OCI-M2 (cell line): ENCODE data around the gene EIF5A2.
"Not testable (repeated sequence)": the region's sequence is repeated elsewhere in the genome, so short reads cannot be mapped to it uniquely, and the experiment has no call there.

Experiments used
- DNase-seq: peaks from one replicate; lab custom pipeline; 2025; ENCODE audit not compliant: unreplicated experiment; lab: John Stamatoyannopoulos, UW

The EIF5A2 gene

DNA sequence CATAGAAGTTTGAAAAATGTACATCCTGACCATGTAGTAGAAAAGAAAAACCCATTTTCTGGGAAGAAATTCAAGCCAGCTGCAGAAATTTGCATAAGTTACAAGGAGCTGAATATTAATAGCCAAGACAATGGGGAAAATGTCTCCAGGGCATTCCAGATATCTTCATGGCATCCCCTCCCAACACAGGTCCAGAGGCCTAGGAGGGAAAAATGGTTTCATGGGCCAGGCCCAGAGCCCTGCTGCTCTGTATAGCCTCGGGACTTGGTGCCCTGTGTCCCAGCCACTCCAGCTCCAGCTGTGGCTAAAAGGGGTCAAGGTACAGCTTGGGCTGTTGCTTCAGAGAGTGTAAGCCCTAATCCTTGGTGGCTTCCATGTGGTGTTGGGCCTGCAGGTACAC, 11.2 kb downstream of the EIF5A2 start:
- not testable (repeated sequence) for DNase-seq

DNA sequence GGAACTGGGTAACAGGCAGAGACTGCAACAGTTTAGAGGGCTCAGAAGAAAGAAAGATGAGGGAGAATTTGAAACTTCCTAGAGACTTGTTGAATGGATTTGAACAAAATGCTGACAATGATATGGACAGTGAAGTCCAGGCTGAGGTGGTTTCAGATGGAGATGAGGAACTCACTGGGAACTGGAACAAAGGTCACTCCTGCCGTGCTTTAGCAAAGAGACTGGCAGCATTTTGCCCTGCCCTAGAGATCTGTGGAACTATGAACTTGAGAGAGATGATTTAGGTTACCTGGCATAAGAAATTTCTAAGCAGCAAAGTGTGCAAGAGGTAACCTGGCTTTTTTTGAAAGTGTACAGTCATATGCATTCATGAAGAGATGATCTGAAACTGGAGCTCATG, 11.7 kb downstream of the EIF5A2 start:
- no peak for DNase-seq

DNA sequence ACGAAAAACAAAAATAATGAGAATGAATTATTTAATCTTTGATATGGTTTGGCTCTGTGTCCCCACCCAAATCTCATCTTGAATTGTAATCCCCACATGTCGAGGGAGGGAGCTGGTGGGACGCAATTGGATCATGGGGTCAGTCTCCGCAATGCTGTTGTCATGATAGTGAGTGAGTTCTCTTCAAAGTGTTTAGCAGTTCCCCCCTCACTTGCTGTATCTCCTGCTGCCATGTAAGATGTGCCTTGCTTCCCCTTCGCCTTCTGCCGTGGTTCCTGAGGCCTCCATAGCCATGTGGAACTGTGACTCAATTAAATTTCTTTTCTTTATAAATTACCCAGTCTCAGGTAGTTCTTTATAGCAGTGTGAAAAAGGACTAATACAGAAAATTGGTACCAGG, 12.1 kb downstream of the EIF5A2 start:
- not testable (repeated sequence) for DNase-seq

DNA sequence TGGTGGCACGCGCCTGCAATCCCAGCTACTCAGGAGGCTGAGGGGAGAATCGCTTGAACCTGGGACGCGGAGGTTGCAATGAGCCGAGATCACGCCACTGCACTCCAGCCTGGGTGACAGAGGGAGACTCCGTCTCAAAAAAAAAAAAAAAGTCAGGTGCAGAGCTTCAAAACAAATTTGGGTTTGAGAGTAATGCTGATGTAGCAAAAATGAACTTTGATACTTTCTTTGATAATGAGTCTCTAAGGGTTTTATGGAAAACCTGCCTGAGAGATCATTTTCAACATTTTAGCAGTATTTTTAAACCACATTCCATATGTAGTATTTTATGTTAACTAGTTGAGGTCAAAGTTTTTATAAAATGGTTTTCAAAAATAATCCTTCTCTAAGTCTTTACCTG, 14.5 kb downstream of the EIF5A2 start:
- DNase-seq: no peak

DNA sequence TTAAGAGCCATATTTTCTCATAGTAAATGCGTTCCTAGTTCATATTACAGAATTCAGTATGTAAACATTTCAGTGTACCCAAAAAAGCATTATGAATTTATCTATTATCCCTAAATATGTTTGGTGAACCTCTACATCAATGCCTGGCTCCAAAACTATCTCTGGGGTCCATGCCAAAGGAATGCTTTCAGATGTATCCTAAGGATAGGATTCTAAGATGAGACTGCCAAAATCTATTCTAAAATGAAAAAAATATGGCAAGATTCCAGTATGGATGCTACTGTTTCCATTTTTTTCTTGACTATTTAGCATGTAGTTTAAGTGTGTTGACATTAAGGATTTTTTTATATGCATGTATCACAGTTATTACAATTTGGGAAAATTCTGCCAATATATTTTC, 18.8 kb downstream of the EIF5A2 start:
- no peak for DNase-seq

DNA sequence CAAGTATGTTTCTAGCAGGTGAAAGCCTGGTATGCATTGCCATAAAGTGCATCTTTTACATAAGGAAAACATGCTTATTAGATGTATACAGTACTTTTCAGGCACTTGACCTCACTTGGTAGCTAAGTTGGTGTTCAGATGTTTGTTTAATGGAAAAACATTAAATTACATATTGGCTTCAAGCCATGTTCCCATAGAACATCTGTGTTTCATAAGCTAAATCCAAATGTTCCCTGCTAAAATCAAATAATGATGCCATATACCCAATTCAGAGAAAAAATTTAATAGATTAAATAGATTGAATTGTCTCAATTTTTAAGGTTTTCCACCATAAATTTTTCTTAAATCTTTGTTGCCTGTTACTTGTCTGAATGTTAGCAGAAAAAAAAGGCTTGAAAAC, 19.3 kb downstream of the EIF5A2 start:
- DNase-seq: no peak

DNA sequence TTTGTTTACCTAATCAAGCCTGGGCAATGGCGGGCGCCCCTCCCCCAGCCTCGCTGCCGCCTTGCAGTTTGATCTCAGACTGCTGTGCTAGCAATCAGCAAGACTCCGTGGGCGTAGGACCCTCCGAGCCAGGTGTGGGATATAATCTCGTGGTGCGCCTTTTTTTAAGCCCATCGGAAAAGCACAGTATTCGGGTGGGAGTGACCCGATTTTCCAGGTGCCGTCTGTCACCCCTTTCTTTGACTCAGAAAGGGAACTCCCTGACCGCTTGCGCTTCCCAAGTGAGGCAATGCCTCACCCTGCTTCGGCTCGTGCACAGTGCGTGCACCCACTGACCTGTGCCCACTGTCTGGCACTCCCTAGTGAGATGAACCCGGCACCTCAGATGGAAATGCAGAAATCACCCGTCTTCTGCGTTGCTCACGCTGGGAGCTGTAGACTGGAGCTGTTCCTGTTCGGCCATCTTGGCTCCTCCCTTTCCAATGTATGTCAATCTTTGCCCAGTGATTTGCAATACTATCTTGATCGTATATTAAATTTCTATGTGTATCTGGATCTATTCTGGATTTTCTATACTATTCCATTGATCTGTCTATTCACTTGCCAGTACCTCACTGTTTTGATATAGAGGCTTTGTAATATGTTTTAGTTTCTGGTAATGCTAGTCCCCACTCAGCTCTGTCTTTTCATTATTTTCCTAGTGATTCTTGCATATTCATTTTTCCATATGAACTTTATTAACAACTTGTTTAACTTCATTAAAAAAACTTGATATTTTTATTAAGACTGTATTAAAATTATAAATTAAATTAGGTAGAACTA, 24.1 kb downstream of the EIF5A2 start:
- not testable (repeated sequence) for DNase-seq

DNA sequence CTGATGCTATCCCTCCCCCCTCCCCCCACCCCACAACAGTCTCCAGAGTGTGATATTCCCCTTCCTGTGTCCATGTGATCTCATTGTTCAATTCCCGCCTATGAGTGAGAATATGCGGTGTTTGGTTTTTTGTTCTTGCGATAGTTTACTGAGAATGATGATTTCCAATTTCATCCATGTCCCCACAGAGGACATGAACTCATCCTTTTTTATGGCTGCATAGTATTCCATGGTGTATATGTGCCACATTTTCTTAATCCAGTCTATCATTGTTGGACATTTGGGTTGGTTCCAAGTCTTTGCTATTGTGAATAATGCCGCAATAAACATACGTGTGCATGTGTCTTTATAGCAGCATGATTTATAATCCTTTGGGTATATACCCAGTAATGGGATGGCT, 29.7 kb downstream of the EIF5A2 start:
- DNase-seq: not testable (repeated sequence)

DNA sequence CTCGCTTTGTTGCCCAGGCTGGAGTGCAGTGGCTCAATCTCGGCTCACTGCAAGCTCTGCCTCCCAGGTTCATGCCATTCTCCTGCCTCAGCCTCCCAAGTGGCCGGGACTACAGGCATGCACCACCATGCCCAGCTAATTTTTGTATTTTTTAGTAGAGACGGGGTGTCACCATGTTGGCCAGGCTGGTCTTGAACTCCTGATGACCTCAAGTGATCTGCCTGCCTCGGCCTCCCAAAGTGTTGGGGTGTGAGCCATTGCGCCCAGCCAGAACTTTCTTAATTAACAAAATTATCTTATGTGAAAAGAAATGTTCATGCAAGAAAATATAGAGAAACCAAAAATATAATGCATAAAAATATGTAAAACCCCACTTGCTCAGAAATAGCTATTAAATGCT, 31.1 kb downstream of the EIF5A2 start:
- DNase-seq: not testable (repeated sequence)

DNA sequence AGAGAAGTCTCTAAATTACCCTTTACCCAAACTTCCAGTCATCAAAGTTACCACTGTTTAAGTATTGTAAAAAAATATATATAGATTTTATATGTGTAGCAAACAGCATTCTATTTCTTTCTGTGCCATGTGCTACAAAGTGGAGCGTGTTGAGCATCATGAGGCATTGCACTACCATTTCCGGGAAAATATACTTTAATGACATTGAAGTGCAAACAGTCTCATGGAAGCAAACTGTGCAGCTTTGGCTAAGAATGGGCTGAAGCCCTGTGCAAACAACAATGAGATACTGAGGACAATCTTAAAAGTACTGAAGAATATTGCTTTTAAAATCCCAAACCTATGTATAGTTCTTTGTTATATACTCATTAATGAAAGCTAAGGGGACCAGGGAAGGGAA, 31.9 kb downstream of the EIF5A2 start:
- no peak for DNase-seq

DNA sequence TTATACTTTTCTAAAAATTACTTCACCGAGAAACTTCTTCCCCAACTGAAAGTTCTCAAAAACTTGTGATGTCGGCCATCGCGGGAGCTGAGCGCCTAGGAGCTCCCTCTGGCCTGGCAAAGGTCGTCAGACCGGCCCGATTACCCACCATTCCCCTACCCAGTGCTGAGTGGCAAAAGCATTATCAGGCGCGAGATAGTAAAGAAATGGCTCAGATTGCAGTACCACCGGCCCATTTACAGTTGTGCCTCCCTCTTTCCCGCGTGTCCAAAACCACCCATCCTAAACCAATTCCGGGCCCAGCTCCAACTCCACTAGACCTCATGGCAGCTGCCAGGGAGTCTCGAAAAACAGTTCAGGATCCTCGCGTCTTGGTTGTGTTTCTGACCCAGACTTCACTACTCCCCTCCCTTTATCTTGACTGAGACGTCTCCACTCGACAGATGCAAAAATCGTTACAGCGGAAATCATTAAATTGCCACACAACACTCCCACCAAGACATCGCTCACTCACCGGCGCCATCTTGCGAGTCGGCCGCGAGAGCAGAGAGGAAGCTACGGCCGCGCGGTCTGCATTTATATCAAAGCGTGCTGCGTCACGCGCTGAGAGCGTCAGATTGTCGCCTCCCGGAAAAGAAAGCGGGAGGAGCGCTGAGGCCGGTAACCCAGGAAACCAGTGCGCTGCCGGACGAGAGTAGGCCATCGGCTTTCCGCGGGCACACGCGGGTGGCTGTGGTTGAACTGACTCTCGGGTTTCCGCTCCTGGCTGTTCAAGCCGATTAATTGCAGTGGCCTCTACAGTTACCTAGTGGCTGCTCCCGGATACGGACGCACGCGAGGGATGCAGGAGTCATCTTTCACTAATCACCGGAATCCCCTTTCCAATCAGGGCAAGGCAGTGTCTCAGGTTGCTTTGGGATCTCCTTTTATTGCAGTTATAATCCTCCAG, 38.5 kb downstream of the EIF5A2 start, which contains the start of gene RPL22L1:
TSS of gene RPL22L1 (minus strand) at position 551 of the 949 bp plus-strand sequence. CDS start at position 523, 28 bp downstream.
- no peak for DNase-seq

DNA sequence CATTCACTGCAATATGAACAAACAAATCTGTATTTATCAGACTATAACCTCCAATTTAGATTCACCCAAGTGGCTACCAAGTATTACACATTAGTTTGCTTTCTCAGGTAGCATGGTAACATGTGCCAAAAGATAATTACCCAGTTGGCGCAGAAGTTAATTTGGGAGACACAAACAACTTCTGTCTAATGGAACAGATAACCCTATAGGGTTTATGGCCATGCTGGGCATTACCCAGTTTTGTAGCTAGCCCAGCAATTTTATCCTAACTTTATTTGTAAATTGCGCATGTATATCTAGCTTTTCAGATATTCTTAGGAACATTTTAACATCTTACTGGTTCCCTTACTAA, 39.2 kb downstream of the EIF5A2 start:
- DNase-seq: no peak

DNA sequence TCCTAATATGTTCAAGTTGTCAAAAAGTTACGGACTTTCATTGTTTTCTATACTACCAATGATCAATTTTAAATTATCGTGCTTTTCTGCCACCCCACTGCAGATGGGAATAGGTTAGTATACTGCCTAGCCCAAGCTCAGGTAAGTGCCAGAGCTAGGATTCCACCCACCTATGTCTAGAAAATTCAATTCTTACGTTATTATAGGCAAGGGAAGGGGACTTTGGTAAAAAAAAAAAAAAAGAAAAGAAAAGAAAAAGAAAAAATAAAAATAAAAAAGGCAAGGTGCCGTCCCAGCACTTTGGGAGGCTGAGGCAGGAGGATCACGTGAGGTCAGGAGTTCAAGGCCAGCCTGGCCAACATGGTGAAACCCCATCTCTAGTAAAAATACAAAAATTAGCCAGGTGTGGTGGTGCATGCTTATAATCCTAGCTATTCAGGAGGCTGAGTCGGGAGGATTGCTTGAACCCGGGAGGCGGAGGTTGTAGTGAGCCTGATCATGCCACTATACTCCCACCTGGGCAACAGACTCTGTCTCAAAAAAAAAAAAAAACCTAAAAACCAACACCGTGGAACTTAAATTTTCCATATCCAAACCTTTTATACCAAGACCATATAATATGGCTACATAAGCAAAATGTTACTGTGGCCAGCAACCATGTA, 39.7 kb downstream of the EIF5A2 start:
- no peak for DNase-seq

DNA sequence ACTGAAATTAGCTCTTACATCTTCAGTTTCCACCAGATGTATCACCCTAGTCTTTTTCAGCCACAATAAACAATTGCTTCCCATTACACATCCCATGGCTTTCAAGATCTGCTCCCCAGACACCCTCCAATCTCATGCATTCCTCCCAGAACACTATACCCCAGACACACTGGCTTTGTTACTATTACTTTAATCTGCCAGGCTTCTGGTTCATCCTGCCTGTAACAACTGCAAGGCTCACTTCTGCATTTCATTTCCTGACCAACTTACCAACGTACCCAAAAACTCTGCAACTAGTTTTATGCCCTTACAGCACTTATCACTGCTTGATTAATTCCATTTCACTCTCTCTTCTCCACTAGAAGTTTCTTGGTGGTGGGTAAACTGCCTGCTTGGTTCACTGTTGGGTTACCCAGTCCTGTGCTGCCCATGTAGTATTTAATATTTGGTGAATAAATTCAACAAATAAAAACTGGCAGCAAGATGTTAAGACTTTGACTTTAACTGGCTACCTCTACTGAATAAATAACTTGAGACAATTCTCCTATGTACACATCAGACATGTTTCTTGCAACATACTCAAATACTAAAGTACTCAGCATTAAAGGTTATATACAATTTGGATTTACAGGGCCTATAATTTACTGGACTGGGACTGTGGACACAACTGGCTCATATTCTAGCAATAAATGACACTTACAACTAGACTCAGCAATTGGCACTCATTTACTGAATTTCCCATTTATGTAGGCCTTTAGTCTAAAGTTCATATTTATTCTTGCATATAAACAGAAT, 41.1 kb downstream of the EIF5A2 start:
- no peak for DNase-seq

DNA sequence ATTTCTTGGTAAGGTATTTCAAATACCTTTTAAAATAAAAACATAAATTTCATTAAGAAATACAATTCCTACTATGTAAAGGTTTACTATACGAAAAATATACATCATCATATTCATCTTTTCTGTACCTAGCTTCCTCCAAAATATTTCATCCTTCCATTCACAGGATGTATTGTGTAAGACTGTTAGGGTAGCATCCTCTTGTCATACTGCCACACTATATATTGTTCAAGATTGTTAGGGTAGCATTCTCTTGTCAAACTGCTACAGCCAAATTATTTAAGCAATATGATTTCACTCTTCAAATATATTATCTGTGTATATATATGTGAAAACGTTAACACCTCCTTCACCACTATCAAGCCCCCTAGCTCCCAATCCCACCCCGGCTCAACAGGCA, 41.9 kb downstream of the EIF5A2 start:
- no peak for DNase-seq

DNA sequence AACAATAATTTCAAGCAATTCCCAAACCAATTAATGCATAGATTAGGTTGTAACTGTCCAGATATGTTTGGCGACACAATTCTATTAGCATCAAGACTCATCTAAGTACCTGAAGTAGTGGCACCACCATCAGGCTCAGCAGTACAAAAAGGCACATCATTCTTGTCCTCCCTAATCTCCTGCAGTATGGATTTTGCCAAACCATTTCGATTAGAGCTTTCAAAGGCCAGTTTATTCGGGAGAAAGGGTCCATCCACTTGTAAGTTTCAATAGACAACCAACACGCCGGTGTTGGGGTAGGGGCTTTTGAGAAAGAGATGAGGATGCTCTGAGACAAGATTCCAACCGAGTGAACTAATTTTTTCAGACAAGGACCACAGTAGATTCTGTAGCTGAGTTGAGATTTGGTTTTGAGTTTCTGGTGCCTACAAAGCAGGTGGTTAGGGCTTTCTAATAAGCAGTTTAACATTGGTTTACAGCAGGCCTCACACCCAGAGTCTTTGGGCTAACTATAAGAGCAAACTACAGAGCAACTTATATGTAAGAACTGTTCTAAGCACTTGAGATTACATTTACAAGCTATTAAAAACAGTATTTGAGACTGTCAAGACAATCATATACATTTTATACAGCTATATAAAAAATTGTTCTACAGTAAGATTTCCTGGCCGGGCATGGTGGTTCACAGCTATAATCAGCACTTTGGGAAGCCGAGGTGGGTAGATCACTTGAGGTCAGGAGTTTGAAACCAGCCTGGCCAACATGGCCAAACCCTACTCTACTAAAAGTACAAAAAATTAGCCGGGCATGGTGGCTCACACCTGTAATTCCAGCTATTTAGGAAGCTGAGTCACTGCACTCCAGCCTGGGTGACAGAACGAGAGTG, 43.0 kb downstream of the EIF5A2 start:
- DNase-seq: no peak

DNA sequence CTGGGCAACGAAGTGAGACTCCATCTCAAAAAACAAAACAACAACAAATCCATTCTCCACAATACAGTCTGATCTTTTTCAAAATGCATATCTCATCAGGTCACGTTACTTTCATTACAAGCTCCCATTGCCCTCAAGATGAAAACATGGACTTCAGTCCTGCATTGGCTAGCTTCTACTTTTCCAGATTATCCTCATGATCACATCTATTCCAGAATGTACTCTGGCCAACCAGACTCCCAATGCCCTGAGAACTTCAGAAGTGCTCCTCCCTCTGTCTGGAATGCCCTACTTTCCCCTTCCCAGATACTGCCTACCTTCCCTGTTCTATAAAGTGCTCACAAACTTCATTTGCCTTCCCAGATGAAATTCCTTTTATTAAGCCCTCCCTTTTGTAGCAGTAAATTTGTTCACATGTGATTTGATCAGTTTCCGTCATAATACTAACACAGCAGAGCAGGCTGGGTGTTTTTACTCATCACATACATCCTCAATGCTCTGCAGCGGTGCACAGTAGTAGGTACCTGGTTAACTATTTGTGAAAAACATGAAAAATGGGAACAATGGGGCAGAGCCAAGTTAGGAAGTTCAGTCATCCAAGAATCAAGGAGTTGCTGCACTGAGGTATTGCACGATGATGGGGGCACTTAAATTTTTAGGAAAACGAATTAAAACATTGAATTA, 43.8 kb downstream of the EIF5A2 start:
- no peak for DNase-seq

DNA sequence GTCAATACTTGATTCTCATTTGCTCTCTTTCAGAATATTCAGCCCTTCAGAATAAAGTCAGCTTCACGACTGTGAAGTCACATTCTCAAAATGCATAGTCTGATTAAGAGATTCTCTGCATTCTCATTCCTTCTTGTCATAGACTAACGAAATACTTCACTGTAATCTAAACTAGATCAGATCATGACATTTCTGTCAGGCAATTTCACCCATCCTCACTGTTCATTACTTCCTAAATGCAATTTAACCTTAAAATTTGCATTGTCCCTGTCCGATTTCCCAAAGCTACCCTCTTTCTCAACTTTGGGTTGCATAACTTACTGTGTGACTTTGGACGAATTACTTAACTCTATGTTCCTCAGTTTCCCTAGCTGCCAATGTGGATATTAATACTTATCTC, 44.6 kb downstream of the EIF5A2 start:
- no peak for DNase-seq
